HepG2 (cell line): ENCODE measurements around the gene ACTL7B. TPM values are rescaled to one million over a fixed set of nuclear protein-coding genes. Genes with fewer than 3 reads are reported as not detected.

Experiments
- ATAC-seq: fragments of 200-7000 bp; cut with Tn5 transposase; 3 replicates; pipeline ENCODE4 v1.9.1; 2020; ENCODE audit warnings: mild to moderate bottlenecking, moderate library complexity
- BruUV-seq: library from RNA; stranded (reverse); fragments of 400-500 nt; replicated peaks from 2 replicates; lab custom pipeline; 2021; lab: Mats Ljungman, UMichigan
- CTCF ChIA-PET: fragments of 300-600 bp; formaldehyde crosslinking; extraction: SDS; loops from one replicate; lab custom pipeline; 2021; ENCODE audit warnings: low total read pairs, inconsistent platforms, low intra/inter-chr PET ratio; lab: Yijun Ruan, JAX
- POLR2A ChIA-PET: fragments of 350-600 bp; sonication (Branson Sonifier 250); formaldehyde crosslinking; loops from one replicate; lab custom pipeline; 2020; ENCODE audit warnings: antibody characterized with exemption, inconsistent platforms; lab: Yijun Ruan, JAX
- DNase-seq: peaks from one replicate; pipeline ENCODE4 v3.0.0-alpha.2; 2015; ENCODE audit warnings: low spot score
- FAIRE-seq: peaks from 3 replicates; lab custom pipeline; 2011; peaks lifted over from hg19 to GRCh38; lab: Jason Lieb, UNC
- H2AFZ ChIP-seq: one replicate; pipeline ENCODE4 v1.6.1; 2011; ENCODE audit warnings: low read length, inconsistent platforms
- H3K27ac ChIP-seq: fragments of 300-600 bp; 3 replicates; pipeline ENCODE4 v1.8.0; 2011; ENCODE audit warnings: mixed run types, mild to moderate bottlenecking, mixed read lengths, low read length, inconsistent platforms; ENCODE audit not compliant: insufficient read depth; ENCODE audit errors: extremely low read length
- H3K27me3 ChIP-seq, 2 experiments: fragments of 200-600 bp in 1 of 2; 2 replicates in 1 of 2; 3 replicates in 1 of 2; pipeline versions ENCODE4 v1.6.0 to v1.8.0; 2011; ENCODE audit warnings: low read length in 2 of 2, mild to moderate bottlenecking in 2 of 2, moderate library complexity in 2 of 2, inconsistent platforms in 1 of 2; ENCODE audit not compliant: insufficient read depth in 2 of 2, control insufficient read depth in 1 of 2
- H3K36me3 ChIP-seq, 2 experiments: fragments of 200-600 bp in 1 of 2; replicated peaks in 1 of 2; 2 replicates in 1 of 2; 3 replicates in 1 of 2; pipeline versions ENCODE4 v1.5.1 to v1.8.0; 2011; ENCODE audit warnings: low read length in 2 of 2, inconsistent platforms in 1 of 2; ENCODE audit not compliant: insufficient read depth in 2 of 2, control insufficient read depth in 1 of 2
- H3K4me1 ChIP-seq: 2 replicates; pipeline ENCODE4 v1.5.1; 2012; ENCODE audit warnings: low read length, inconsistent platforms; ENCODE audit not compliant: insufficient read depth
- H3K4me2 ChIP-seq: 2 replicates; pipeline ENCODE4 v1.6.0; 2011; ENCODE audit warnings: low read depth, low read length, inconsistent platforms
- H3K4me3 ChIP-seq, 3 experiments: fragments of 200-600 bp in 1 of 3; sonication (generic), shearing (Covaris generic) in 1 of 3; replicated peaks in 1 of 3; 2 replicates each; pipeline ENCODE4 v1.5.1; 2011 to 2016; ENCODE audit warnings: low read length in 3 of 3, inconsistent platforms in 2 of 3, low read depth in 2 of 3, mild to moderate bottlenecking in 2 of 3, control low read depth in 1 of 3, mixed read lengths in 1 of 3; ENCODE audit not compliant: insufficient read depth in 1 of 3
- H3K79me2 ChIP-seq: one replicate; pipeline ENCODE4 v1.6.1; 2011; ENCODE audit warnings: low read length, inconsistent platforms; ENCODE audit not compliant: insufficient read depth
- H3K9ac ChIP-seq: 2 replicates; pipeline ENCODE4 v1.6.0; 2011; ENCODE audit warnings: mild to moderate bottlenecking, low read depth, low read length, inconsistent platforms; ENCODE audit not compliant: insufficient read depth
- H3K9me3 ChIP-seq: 2 replicates; pipeline ENCODE4 v1.5.1; 2012; ENCODE audit warnings: mild to moderate bottlenecking, low read length
- H4K20me1 ChIP-seq: 2 replicates; pipeline ENCODE4 v1.6.0; 2011; ENCODE audit warnings: inconsistent platforms, mild to moderate bottlenecking, low read length, moderate library complexity; ENCODE audit not compliant: insufficient read depth
- ATF1 ChIP-seq: IDR thresholded peaks from 2 replicates; pipeline ENCODE4 v1.6.1; 2016; ENCODE audit warnings: mild to moderate bottlenecking, control low read depth
- FOSL2 ChIP-seq: sonication (generic); formaldehyde crosslinking; IDR thresholded peaks from 2 replicates; pipeline ENCODE4 v1.4.0; 2020; ENCODE audit warnings: missing genetic modification reagents
- GATAD2A ChIP-seq: IDR thresholded peaks from 2 replicates; pipeline ENCODE4 v1.6.1; 2016
- ISL2 ChIP-seq: sonication (generic); formaldehyde crosslinking; IDR thresholded peaks from 2 replicates; pipeline ENCODE4 v1.5.0; 2020; ENCODE audit warnings: missing genetic modification reagents
- MED1 ChIP-seq: sonication (generic); formaldehyde crosslinking; IDR thresholded peaks from 2 replicates; pipeline ENCODE4 v1.4.0; 2020; ENCODE audit warnings: missing genetic modification reagents
- NFYC ChIP-seq: IDR thresholded peaks from 2 replicates; pipeline ENCODE4 v1.6.1; 2016; ENCODE audit warnings: missing genetic modification reagents, missing compliant biosample characterization
- NR2F2 ChIP-seq: IDR thresholded peaks from 2 replicates; pipeline ENCODE4 v1.6.1; 2012; ENCODE audit warnings: low read depth, inconsistent platforms, borderline replicate concordance
- PAXIP1 ChIP-seq: sonication (generic); formaldehyde crosslinking; conservative IDR thresholded peaks from 2 replicates; pipeline ENCODE4 v1.4.0; 2020; ENCODE audit warnings: mild to moderate bottlenecking, missing genetic modification reagents, moderate library complexity
- RERE ChIP-seq: IDR thresholded peaks from 2 replicates; pipeline ENCODE4 v1.6.1; 2016; ENCODE audit warnings: low read depth, missing genetic modification reagents, missing compliant biosample characterization
- STAG1 ChIP-seq: sonication (generic); formaldehyde crosslinking; IDR thresholded peaks from 2 replicates; pipeline ENCODE4 v1.4.0; 2020; ENCODE audit warnings: missing genetic modification reagents
- ZFY ChIP-seq: sonication (generic); formaldehyde crosslinking; IDR thresholded peaks from 2 replicates; pipeline ENCODE4 v1.4.0; 2020; ENCODE audit warnings: missing genetic modification reagents
- ZNF331 ChIP-seq: sonication (generic); formaldehyde crosslinking; IDR thresholded peaks from 2 replicates; pipeline ENCODE4 v1.4.0; 2020; ENCODE audit warnings: missing genetic modification reagents
- WGBS: methylation state at CpG from one replicate; pipeline ENCODE4 v1.1.6; 2017; ENCODE audit warnings: low lambda C conversion rate; 5-methylcytosine and 5-hydroxymethylcytosine counted together
- in situ Hi-C: cut with HindIII; loops from 2 replicates; pipeline ENCODE4 v1.10.0; 2017; ENCODE audit warnings: low pct_unique_long_range_greater_than_20kb; ENCODE audit not compliant: extremely low pct_ligation_motif_present
- intact Hi-C: fragments of 100-400 bp; cut with micrococcal nuclease; formaldehyde crosslinking; loops from one replicate; pipeline ENCODE4 v1.10.0; 2022; ENCODE audit not compliant: unreplicated experiment
- polyA plus RNA-seq, 8 experiments: library from polyadenylated mRNA; depleted of rRNA in 3 of 8; stranded (reverse) in 7 of 8; unstranded in 1 of 8; fragments of >200 nt; fragmentation: Illumina TruSeq in 4 of 8; extraction: Trizol in 4 of 8; gene quantifications; 2 replicates each; pipeline versions ENCODE4 v1.2.1 to v1.2.3, GENCODE V29; 2011 to 2016; ENCODE audit warnings: low read depth in 4 of 8, missing spikeins in 1 of 8, mixed read lengths in 1 of 8; ENCODE audit not compliant: insufficient read depth in 1 of 8
- total RNA-seq, 5 experiments: library from RNA; depleted of rRNA; stranded (reverse); fragments of >200 nt; fragmentation: Illumina TruSeq; extraction: Trizol; gene quantifications; 2 replicates each; pipeline ENCODE4 v1.2.3, GENCODE V29; 2016; ENCODE audit warnings: low read depth in 1 of 5
- TF ChIP-seq, protein P1 (sequence below): sonication (generic); formaldehyde crosslinking; IDR thresholded peaks from 2 replicates; pipeline ENCODE4 v1.4.0; 2020; ENCODE audit warnings: missing genetic modification reagents
- TF ChIP-seq, protein P2 (sequence below): sonication (generic); formaldehyde crosslinking; IDR thresholded peaks from 2 replicates; pipeline ENCODE4 v1.5.0; 2020; ENCODE audit warnings: missing genetic modification reagents, mild to moderate bottlenecking, borderline replicate concordance

Gene ACTL7B
- total and polyA plus RNA-seq, 2 of the 13 experiments (the other 11 are each of a cell fraction or from before 2014, with no cell fraction given) = 0.07 to 0.11 TPM

DNA sequence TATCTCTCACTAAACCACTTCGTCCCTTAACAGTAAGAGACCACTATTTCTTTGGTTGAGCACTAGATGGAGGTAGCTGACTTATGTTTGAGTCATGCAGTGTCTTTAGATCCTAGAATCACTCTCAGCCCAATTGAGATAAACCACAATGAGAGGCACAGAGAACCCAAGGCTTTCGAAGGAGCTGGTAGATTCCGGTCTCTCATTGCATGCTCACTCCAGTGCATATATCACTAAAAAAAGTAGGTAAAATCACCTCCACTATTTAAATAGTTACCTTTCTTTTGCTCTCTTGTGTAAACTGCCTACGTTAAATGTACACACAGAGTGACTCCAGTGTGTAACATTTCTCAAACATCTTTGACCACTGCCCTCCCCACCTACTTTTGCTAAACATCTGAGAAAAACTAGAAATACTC is 33.9 kb upstream of the ACTL7B start:
- ATAC-seq = peak; percentile 46
- CTCF ChIA-PET = interaction anchor here (2.0 kb wide), 1 partner anchor 65 kb away, joined by 12 read pairs; no protein-coding TSS in a partner anchor
- no peaks in the 10 kb centered on the region for H4K20me1 ChIP-seq
- no peaks in the 10 kb centered on the region for H3K27me3 ChIP-seq
- in situ Hi-C loops (loop anchor here (5.0 kb wide), 1 partner anchor 43 kb away; the partner anchor contains the start of genes ABITRAM and ELP1), intact Hi-C loops (loop anchor here (2.0 to 5.0 kb wide), 2 partner anchors 43 to 65 kb away; partner anchors contain the start of genes ABITRAM and ELP1)
- POLR2A ChIA-PET = interaction anchor here (0.6 to 1.7 kb wide), 5 partner anchors 10 to 64 kb away, joined by 3 to 8 read pairs (median 4); no protein-coding TSS in a partner anchor
- no peaks in the 10 kb centered on the region for H3K9me3 ChIP-seq
- no peak overlapping the region for H2AFZ ChIP-seq
- peak overlapping the region; percentile 43 for H3K9ac ChIP-seq
- peak overlapping the region; percentile 99 for H3K27ac ChIP-seq
- peak overlapping the region; percentile 39 for H3K4me2 ChIP-seq
- H3K36me3 ChIP-seq = peaks cover 19 to 35% of the 10 kb centered on the region in 2 experiments
- peak; percentile 70 for FAIRE-seq
- H3K4me3 ChIP-seq = no peak overlapping the region
- 11% methylated on average over 4 of the region's 4 CpGs for WGBS
- peak; percentile 80 for DNase-seq
- peaks cover 20% of the 10 kb centered on the region for H3K79me2 ChIP-seq
- no TSS peak for BruUV-seq
- peaks cover 97% of the 10 kb centered on the region for H3K4me1 ChIP-seq
- TF ChIP-seq, protein P1, sequence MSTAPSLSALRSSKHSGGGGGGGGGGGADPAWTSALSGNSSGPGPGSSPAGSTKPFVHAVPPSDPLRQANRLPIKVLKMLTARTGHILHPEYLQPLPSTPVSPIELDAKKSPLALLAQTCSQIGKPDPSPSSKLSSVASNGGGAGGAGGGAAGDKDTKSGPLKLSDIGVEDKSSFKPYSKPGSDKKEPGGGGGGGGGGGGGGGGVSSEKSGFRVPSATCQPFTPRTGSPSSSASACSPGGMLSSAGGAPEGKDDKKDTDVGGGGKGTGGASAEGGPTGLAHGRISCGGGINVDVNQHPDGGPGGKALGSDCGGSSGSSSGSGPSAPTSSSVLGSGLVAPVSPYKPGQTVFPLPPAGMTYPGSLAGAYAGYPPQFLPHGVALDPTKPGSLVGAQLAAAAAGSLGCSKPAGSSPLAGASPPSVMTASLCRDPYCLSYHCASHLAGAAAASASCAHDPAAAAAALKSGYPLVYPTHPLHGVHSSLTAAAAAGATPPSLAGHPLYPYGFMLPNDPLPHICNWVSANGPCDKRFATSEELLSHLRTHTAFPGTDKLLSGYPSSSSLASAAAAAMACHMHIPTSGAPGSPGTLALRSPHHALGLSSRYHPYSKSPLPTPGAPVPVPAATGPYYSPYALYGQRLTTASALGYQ (CRISPR knock-in tag) = peak; percentile 66; the same call in 1 of the 2 replicates
- TF ChIP-seq RERE (CRISPR knock-in tag) = peak; percentile 66
- TF ChIP-seq FOSL2 = peak; percentile 69
- peak; percentile 93 for TF ChIP-seq ISL2 (CRISPR knock-in tag)
- TF ChIP-seq PAXIP1 (CRISPR knock-in tag) = peak; percentile 80
- TF ChIP-seq ZNF331 = peak; percentile 6; the same call in 1 of the 2 replicates
- TF ChIP-seq GATAD2A (CRISPR knock-in tag) = peak; percentile 90
- TF ChIP-seq MED1 = peak; percentile 73
- TF ChIP-seq ZFY (CRISPR knock-in tag) = no peak
- TF ChIP-seq NFYC (CRISPR knock-in tag) = no peak
- TF ChIP-seq ATF1 (CRISPR knock-in tag) = peak; percentile 51; the same call in 1 of the 2 replicates
- TF ChIP-seq STAG1 (CRISPR knock-in tag) = peak; percentile 72
- TF ChIP-seq, protein P2, sequence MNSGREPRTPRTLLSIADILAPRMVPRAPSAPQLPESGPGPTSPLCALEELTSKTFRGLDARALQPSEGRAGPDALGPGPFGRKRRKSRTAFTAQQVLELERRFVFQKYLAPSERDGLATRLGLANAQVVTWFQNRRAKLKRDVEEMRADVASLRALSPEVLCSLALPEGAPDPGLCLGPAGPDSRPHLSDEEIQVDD (CRISPR knock-in tag) = no peak
- peak; percentile 64; the same call in 1 of the 2 replicates for TF ChIP-seq NR2F2
